GM19452 (cell line): ENCODE measurements around the gene FLOT1.

ENCODE experiments used
- ATAC-seq: cut with Tn5 transposase; IDR thresholded peaks from one replicate; pipeline ENCODE4 v1.9.1; 2021; ENCODE audit not compliant: unreplicated experiment

FLOT1 gene

GRCh38 chr6:30683183-30683979, 59.1 kb downstream of the FLOT1 start:
- no peak for ATAC-seq

GRCh38 chr6:30682143-30683117, 60.1 kb downstream of the FLOT1 start:
- peak; percentile 34 for ATAC-seq

GRCh38 chr6:30681766-30682142, 60.7 kb downstream of the FLOT1 start:
- no peak for ATAC-seq

DNA sequence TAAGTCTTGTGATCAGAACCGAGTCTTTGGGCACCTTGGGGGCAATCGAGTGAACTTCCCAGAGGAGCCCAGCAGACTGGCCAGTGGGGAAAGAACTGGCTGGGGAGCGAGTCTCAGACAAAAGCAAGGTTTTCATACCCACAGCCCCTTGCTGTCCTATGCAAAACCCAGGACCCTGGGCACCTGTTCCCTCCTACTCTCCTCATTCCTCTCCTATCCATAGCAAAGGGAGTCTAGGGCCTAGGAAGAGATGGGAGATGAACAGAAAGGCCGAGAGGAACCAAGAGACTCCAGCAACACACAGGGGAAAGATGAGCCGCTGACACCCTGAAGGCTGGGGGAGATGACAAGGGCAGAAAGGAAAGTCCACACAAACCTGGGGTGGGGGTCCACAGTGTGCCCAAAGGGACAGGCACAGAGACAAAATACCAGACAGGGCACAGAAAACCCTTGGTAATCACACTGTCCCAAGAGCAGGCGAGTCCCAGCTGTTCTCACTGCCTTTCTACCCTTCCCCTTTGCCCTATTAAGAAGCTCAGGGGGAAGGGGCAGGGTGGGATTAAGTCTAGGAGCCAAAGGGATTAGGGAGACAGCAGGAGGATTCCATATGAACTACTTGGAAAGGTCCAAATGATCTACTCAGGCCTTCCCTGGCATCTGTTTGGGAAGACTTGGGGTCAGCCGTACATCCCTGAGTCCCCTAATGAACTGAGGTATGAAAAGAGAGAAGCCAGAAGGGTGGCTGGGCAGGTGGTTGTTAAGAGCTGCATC, 62.5 kb downstream of the FLOT1 start:
- no peak for ATAC-seq

- ATAC-seq: no peak
Measured at GRCh38 chr6:30678964-30679726, 63.3 kb downstream of the FLOT1 start.
